GM10248 (cell line): ENCODE data around the gene MECR.

Experiments
- CTCF ChIA-PET: fragments of 300-600 bp; sonication (Branson Sonifier 250); formaldehyde crosslinking; extraction: SDS; loops from one replicate; lab custom pipeline; 2021; ENCODE audit warnings: antibody characterized with exemption; lab: Yijun Ruan, JAX
- POLR2A ChIA-PET: fragments of 350-650 bp; sonication (Branson Sonifier 250); formaldehyde crosslinking; extraction: SDS; loops from one replicate; lab custom pipeline; 2020; ENCODE audit warnings: antibody characterized with exemption; lab: Yijun Ruan, JAX
- DNase-seq: peaks from one replicate; pipeline ENCODE4 v3.0.0; 2012; ENCODE audit errors: extremely low spot score
- TF ChIP-seq, protein P1 (sequence below): IDR thresholded peaks from 2 replicates; pipeline ENCODE4 v1.5.1; 2012; ENCODE audit warnings: mild to moderate bottlenecking, low read depth; ENCODE audit errors: extremely low read depth, missing control alignments, control extremely low read depth

MECR gene

DNA sequence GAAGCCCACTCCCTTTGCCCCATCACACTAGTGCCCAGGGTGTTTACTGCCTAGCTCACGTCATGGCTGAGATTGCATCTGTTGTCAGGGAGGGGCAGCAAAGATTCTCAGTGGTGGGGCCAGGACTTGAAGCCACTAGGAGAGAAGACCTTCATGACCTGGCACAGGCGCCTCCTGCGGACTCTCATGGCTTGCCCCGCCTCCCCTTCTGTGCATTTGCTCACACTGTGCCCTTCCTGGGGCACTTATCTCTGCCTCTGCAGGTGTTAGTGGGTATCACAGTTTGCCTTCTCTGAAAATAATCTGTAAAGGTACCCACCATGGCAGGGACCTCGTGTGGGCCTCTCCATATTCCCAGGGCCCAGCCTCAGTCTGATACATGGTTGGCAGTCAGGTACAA lies 25.7 kb upstream of the MECR start:
- TF ChIP-seq, protein P1, sequence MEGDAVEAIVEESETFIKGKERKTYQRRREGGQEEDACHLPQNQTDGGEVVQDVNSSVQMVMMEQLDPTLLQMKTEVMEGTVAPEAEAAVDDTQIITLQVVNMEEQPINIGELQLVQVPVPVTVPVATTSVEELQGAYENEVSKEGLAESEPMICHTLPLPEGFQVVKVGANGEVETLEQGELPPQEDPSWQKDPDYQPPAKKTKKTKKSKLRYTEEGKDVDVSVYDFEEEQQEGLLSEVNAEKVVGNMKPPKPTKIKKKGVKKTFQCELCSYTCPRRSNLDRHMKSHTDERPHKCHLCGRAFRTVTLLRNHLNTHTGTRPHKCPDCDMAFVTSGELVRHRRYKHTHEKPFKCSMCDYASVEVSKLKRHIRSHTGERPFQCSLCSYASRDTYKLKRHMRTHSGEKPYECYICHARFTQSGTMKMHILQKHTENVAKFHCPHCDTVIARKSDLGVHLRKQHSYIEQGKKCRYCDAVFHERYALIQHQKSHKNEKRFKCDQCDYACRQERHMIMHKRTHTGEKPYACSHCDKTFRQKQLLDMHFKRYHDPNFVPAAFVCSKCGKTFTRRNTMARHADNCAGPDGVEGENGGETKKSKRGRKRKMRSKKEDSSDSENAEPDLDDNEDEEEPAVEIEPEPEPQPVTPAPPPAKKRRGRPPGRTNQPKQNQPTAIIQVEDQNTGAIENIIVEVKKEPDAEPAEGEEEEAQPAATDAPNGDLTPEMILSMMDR: no peak
- ChIA-PET CTCF (interaction anchor here (1.4 kb wide), 1 partner anchor 13 kb away, joined by 3 read pairs; no protein-coding TSS in a partner anchor), POLR2A (no interaction called here)
- no peak for DNase-seq

DNA sequence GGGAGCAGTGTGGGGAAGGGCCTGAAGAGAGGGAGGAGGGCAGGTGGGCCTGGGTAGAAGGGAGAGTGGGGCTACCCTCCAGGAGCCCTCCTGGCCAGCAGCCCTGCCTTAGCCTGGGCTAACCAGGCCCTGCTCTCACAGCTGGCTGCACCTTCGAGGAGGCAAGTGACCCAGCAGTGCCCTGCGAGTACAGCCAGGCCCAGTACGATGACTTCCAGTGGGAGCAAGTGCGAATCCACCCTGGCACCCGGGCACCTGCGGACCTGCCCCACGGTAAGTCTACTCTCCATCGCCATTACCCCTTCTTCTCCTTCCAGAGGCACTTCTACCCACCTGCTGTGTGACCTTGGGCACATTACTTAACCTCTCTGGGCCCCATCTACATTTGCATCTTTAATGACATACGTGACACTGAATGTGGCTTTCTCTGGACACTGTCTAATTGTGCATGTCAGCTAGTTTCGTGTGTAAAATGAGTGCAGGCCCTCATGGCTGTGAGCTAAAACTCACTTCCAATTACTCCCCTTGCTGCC lies 24.5 kb upstream of the MECR start:
- CTCF ChIA-PET: no interaction called here
- TF ChIP-seq, protein P1: no peak

DNA sequence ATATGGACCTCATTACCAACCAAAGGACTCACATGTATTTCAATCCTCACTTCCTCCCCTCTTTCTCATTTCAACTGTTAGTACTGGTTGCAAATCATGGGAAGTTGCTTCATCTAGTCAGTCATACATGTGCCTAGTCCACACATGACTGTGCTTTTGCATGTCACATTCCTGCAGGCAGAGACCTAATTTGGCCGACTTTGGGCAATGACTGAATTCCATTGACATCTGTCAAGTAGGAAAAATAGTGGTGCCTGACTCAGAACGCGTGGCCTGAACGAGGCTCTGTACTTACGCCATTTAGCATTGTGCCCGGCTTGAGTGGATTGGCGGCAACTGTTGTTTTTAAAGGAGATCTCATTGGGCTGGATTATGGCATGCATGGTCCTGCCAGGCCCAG lies 23.6 kb upstream of the MECR start:
- CTCF ChIA-PET: interaction anchor here (0.9 kb wide), 1 partner anchor 18 kb away, joined by 3 read pairs; the partner anchor contains the start of gene PTPRU
- no peak for DNase-seq
- TF ChIP-seq, protein P1: no peak
- POLR2A ChIA-PET: no interaction called here

More for the DNA sequence above, 24.5 kb upstream of the MECR start:
- POLR2A ChIA-PET: no interaction called here
- DNase-seq: no peak

DNA sequence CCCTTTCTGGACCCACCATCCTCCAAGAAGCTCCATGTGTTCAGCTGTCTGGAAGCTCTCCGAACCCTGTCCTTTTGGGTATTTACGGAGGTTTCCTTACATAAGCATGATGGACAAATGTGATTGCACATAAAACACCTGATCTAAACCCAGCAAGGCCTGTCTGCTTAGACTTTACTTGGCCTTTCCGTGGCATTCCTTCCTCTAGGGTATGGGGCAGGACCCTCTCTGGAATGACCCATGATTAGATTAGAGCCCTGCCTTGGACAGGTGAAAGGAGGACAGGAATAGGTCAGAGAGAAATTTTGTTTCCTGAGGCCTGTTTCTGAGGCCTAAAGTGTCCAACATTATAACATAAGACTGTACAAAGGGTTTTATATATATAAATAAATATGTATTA lies 22.4 kb upstream of the MECR start:
- TF ChIP-seq, protein P1: no peak
- POLR2A ChIA-PET: no interaction called here
- CTCF ChIA-PET: interaction anchor here (0.9 kb wide), 1 partner anchor 17 kb away, joined by 3 read pairs; the partner anchor contains the start of gene PTPRU
- no peak for DNase-seq

DNA sequence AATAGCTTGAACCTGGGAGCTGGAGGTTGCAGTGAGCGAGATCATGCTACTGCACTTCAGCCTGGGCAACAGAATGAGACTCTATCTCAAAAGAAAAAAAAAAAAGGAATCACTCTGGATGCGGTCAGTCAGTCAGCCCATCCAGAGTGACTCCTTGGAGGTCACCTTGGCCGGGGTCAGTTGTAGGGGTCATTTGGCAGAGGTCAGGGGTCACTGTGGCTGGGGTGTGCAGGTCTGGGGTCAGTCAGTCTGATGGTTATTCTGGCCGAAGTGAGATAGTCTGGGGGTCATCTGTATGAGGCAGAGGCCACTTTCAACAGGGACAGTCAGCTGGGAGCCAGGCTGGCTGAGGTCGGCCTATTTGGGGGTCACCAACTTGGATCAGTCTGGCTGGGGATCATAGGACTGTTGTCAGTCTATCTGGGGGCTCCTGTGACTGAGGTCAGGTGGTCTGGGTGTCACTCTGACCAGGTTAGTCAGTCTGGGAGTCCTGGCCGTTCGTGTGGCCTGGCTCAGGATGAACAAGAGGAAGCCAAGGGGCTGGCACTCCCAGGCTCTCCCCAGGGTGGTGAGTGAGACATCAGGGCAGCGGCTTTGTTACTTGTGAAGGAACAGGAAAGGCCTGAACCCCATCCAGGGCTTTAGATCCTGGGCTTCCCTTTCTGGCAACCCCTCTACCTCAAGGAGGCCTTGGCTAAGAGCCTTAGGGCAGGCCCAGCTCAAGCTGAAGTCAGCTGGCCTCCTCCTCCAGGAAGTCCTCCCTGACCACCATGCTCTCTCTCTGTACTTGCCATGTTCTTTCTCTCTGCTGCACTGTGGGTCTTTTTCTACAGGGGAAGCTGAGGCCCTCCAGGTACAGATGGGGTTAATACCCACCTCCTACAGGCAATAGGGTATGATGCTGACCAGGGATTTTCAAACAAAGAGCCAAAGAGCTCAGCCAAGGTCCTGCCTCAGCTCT lies 20.7 kb upstream of the MECR start:
- CTCF ChIA-PET: interaction anchor here (1.7 kb wide), 1 partner anchor 10 kb away, joined by 4 read pairs; no protein-coding TSS in a partner anchor
- TF ChIP-seq, protein P1: no peak
- DNase-seq: no peak
- POLR2A ChIA-PET: no interaction called here

DNA sequence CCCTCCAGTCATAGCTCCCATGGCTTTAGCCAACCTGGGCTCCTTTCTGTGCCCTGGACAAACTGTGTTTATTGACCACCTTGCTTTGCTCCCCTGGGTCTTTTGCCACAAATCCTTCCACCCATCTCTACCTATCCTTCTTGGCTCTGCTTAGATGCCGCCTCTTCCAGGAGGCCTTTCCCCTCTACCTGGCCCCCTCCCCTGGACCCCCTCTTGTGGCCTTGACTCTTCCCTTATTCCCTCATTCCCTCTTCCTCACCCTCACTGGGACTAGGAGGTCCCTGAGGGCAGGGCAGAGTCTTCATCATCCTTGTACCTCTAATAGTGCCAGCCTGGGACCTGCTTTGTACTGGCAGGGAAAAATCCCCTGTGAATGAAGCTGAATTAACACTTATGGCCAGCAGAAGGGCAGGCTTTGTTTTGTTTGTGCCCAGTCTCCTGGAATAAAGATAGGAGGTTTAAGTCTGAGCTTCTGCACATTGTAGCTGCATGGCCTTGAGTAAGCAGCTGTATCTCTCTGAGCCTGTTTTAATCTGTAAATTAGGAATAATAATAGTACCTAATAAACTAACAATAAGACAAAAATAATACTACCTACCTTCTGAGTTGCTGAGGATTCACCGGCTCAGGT lies 19.3 kb upstream of the MECR start:
- TF ChIP-seq, protein P1: no peak
- POLR2A ChIA-PET: no interaction called here

More for the DNA sequence above, 19.3 kb upstream of the MECR start:
- no peak for DNase-seq
- CTCF ChIA-PET: interaction anchor here (1.7 kb wide), 1 partner anchor 11 kb away, joined by 4 read pairs; no protein-coding TSS in a partner anchor
